Liver (tissue), 3 donors: ENCODE measurements around the gene APOOL.

Experiments
- CTCF ChIP-seq: fragments of 150-350 bp; IDR thresholded peaks from 2 replicates; pipeline ENCODE4 v1.5.1; 2017; ENCODE audit warnings: improper control_type of control experiment, low read depth, low read length; ENCODE audit not compliant: missing input control
- GABPA ChIP-seq, 2 donors: IDR thresholded peaks in 1 of 2; conservative IDR thresholded peaks in 1 of 2; 2 replicates each; pipeline ENCODE4 v1.6.1; 2016; ENCODE audit warnings: antibody characterized with exemption in 2 of 2, mild to moderate bottlenecking in 1 of 2, moderate library complexity in 1 of 2
- HNF4A ChIP-seq, 2 donors: conservative IDR thresholded peaks; 2 replicates each; pipeline ENCODE4 v1.6.1; 2016; ENCODE audit warnings: antibody characterized with exemption in 2 of 2, mild to moderate bottlenecking in 2 of 2
- REST ChIP-seq: IDR thresholded peaks from 2 replicates; pipeline ENCODE4 v1.6.1; 2016; ENCODE audit warnings: antibody characterized with exemption, mild to moderate bottlenecking
- RXRA ChIP-seq, 2 donors: IDR thresholded peaks; 2 replicates each; pipeline ENCODE4 v1.6.1; 2017 to 2018; ENCODE audit warnings: antibody characterized with exemption in 2 of 2, mild to moderate bottlenecking in 1 of 2
- SP1 ChIP-seq: IDR thresholded peaks from 2 replicates; pipeline ENCODE4 v1.6.1; 2018; ENCODE audit warnings: antibody characterized with exemption, mild to moderate bottlenecking
- TAF1 ChIP-seq: conservative IDR thresholded peaks from 2 replicates; pipeline ENCODE4 v1.6.1; 2016; ENCODE audit warnings: antibody characterized with exemption, mild to moderate bottlenecking
- YY1 ChIP-seq: IDR thresholded peaks from 2 replicates; pipeline ENCODE4 v1.6.1; 2016; ENCODE audit warnings: antibody characterized with exemption, mild to moderate bottlenecking
- TF ChIP-seq, protein P1 (sequence below): IDR thresholded peaks from 2 replicates; pipeline ENCODE4 v1.6.1; 2016; ENCODE audit warnings: antibody characterized with exemption
- donor health status: healthy.
- donor health status: healthy.

DNA sequence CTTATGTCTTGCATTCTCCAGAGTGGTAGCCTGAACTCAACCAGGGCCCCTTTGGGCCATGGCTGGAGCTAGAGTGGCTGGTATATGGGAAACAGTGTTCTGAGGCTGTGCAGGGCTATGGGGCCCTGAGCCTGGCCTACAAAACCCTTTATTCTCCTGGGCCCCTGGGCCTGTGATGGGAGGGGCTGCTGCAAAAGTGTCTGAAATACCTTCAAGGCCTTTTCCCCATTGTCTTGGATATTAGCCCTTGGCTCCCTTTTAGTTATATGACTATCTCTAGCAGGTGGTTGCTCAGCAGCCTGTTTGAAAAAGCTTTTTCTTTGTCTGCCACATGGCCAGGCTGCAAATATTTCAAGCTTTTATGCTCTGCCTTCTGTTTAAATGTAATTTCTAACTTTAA is 22.5 kb downstream of the APOOL start:
- TF ChIP-seq YY1 (no peak), HNF4A (conservative IDR thresholded peaks at IDR 0.05) (no peak), CTCF (no peak), RXRA (IDR thresholded peaks at IDR 0.05) (no peak), SP1 (no peak), GABPA (IDR thresholded peaks at IDR 0.05 in 1 of 2, conservative IDR thresholded peaks at IDR 0.05 in 1 of 2) (no peak), REST (no peak), TAF1 (no peak)
- TF ChIP-seq, protein P1, sequence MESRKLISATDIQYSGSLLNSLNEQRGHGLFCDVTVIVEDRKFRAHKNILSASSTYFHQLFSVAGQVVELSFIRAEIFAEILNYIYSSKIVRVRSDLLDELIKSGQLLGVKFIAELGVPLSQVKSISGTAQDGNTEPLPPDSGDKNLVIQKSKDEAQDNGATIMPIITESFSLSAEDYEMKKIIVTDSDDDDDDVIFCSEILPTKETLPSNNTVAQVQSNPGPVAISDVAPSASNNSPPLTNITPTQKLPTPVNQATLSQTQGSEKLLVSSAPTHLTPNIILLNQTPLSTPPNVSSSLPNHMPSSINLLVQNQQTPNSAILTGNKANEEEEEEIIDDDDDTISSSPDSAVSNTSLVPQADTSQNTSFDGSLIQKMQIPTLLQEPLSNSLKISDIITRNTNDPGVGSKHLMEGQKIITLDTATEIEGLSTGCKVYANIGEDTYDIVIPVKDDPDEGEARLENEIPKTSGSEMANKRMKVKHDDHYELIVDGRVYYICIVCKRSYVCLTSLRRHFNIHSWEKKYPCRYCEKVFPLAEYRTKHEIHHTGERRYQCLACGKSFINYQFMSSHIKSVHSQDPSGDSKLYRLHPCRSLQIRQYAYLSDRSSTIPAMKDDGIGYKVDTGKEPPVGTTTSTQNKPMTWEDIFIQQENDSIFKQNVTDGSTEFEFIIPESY = no peak
